HEK293 (cell line): ENCODE measurements around the gene CLMN.

ENCODE experiments used
- CTCF ChIP-seq: fragments of 450-650 bp; formaldehyde crosslinking; IDR thresholded peaks from 2 replicates; pipeline ENCODE4 v1.5.1; 2016; ENCODE audit warnings: missing biosample characterization, missing genetic modification characterization
- GLIS2 ChIP-seq: fragments of 450-650 bp; formaldehyde crosslinking; IDR thresholded peaks from 2 replicates; pipeline ENCODE4 v1.5.1; 2016; ENCODE audit warnings: missing biosample characterization, missing genetic modification characterization
- REPIN1 ChIP-seq: fragments of 450-650 bp; formaldehyde crosslinking; IDR thresholded peaks from 2 replicates; pipeline ENCODE4 v1.5.1; 2017; ENCODE audit warnings: missing biosample characterization, missing genetic modification characterization, low read depth
- YY1 ChIP-seq: fragments of 450-650 bp; formaldehyde crosslinking; IDR thresholded peaks from 2 replicates; pipeline ENCODE4 v1.5.1; 2018; ENCODE audit warnings: missing biosample characterization, missing genetic modification characterization
- ZBTB17 ChIP-seq: fragments of 450-650 bp; formaldehyde crosslinking; IDR thresholded peaks from 2 replicates; pipeline ENCODE4 v1.5.1; 2016; ENCODE audit warnings: missing biosample characterization, missing genetic modification characterization
- ZBTB48 ChIP-seq: fragments of 450-650 bp; formaldehyde crosslinking; IDR thresholded peaks from 2 replicates; pipeline ENCODE4 v1.5.1; 2016; ENCODE audit warnings: missing biosample characterization, missing genetic modification characterization
- ZNF140 ChIP-seq: fragments of 450-650 bp; formaldehyde crosslinking; IDR thresholded peaks from 2 replicates; pipeline ENCODE4 v1.5.1; 2016; ENCODE audit warnings: missing biosample characterization, missing genetic modification characterization
- ZNF362 ChIP-seq: fragments of 450-650 bp; formaldehyde crosslinking; IDR thresholded peaks from 2 replicates; pipeline ENCODE4 v1.5.1; 2016; ENCODE audit warnings: missing biosample characterization, missing genetic modification characterization
- ZNF394 ChIP-seq: fragments of 450-650 bp; formaldehyde crosslinking; IDR thresholded peaks from 2 replicates; pipeline ENCODE4 v1.5.1; 2016; ENCODE audit warnings: missing biosample characterization, missing genetic modification characterization, mild to moderate bottlenecking, moderate library complexity, borderline replicate concordance
- ZNF416 ChIP-seq: fragments of 450-650 bp; formaldehyde crosslinking; IDR thresholded peaks from 2 replicates; pipeline ENCODE4 v1.5.1; 2016; ENCODE audit warnings: missing biosample characterization, missing genetic modification characterization
- ZNF664 ChIP-seq: fragments of 450-650 bp; formaldehyde crosslinking; IDR thresholded peaks from 2 replicates; pipeline ENCODE4 v1.5.1; 2016; ENCODE audit warnings: missing biosample characterization, missing genetic modification characterization
- ZNF776 ChIP-seq: fragments of 450-650 bp; formaldehyde crosslinking; IDR thresholded peaks from 2 replicates; pipeline ENCODE4 v1.5.0; 2017; ENCODE audit warnings: missing biosample characterization, missing genetic modification characterization, borderline replicate concordance

GRCh38 chr14:95151561-95151960, 168.1 kb downstream of the CLMN start:
- TF ChIP-seq ZNF394 = no peak
- no peak for TF ChIP-seq REPIN1
- no peak for TF ChIP-seq YY1
- no peak for TF ChIP-seq ZNF664 (tag by site-specific recombination)
- TF ChIP-seq CTCF (tag by site-specific recombination) = no peak
- no peak for TF ChIP-seq ZBTB48 (tag by site-specific recombination)
- no peak for TF ChIP-seq ZNF362 (tag by site-specific recombination)
- TF ChIP-seq ZNF140 (tag by site-specific recombination) = no peak
- no peak for TF ChIP-seq ZNF416 (tag by site-specific recombination)
- TF ChIP-seq ZBTB17 (tag by site-specific recombination) = no peak
- no peak for TF ChIP-seq GLIS2 (tag by site-specific recombination)
- no peak for TF ChIP-seq ZNF776 (tag by site-specific recombination)
